K562 (cell line): Measurements from ENCODE around the gene PIANP. TPM values are rescaled to one million over a fixed set of nuclear protein-coding genes. Genes with fewer than 3 reads are reported as not detected.

Source experiments
- CEBPG ChIP-seq, 3 experiments: fragments of 200-800 bp in 1 of 3; sonication (Bioruptor generic) in 1 of 3; sonication (generic) in 1 of 3; formaldehyde crosslinking in 1 of 3; IDR thresholded peaks in 2 of 3; conservative IDR thresholded peaks in 1 of 3; 2 replicates each; pipeline versions ENCODE4 v1.6.1 to v1.8.0; 2016 to 2022; ENCODE audit warnings: missing compliant biosample characterization in 2 of 3, missing genetic modification characterization in 2 of 3, mild to moderate bottlenecking in 1 of 3, missing genetic modification reagents in 1 of 3
- EGR1 ChIP-seq: fragments of 450-650 bp; conservative IDR thresholded peaks from 2 replicates; pipeline ENCODE4 v1.6.1; 2017; ENCODE audit warnings: mild to moderate bottlenecking
- FOS ChIP-seq: IDR thresholded peaks from 3 replicates; pipeline ENCODE4 v1.6.1; 2011; ENCODE audit not compliant: insufficient read length; ENCODE audit errors: extremely low read depth
- HNRNPUL1 ChIP-seq: fragments of 200-400 bp; formaldehyde crosslinking; IDR thresholded peaks from 2 replicates; pipeline ENCODE4 v1.6.1; 2017; ENCODE audit warnings: low read length
- NUFIP1 ChIP-seq: fragments of 450-650 bp; IDR thresholded peaks from 2 replicates; pipeline ENCODE4 v1.6.1; 2018; ENCODE audit not compliant: partially characterized antibody
- SIN3B ChIP-seq: fragments of 450-650 bp; IDR thresholded peaks from 2 replicates; pipeline ENCODE4 v1.6.1; 2017; ENCODE audit warnings: low read depth, mild to moderate bottlenecking, moderate library complexity
- SREBF1 ChIP-seq: fragments of 150-350 bp; IDR thresholded peaks from 2 replicates; pipeline ENCODE4 v1.6.1; 2014; ENCODE audit warnings: antibody characterized with exemption, low read depth, low read length, borderline replicate concordance
- ZNF354B ChIP-seq: fragments of 250-450 bp; sonication (Bioruptor Pico); IDR thresholded peaks from 2 replicates; pipeline ENCODE4 v1.4.0; 2020
- ZNF408 ChIP-seq: fragments of 250-450 bp; sonication (Bioruptor Pico); IDR thresholded peaks from 2 replicates; pipeline ENCODE4 v1.4.0; 2020; ENCODE audit warnings: low read depth, mild to moderate bottlenecking, moderate library complexity
- ZNF507 ChIP-seq: conservative IDR thresholded peaks from 2 replicates; pipeline ENCODE4 v1.6.1; 2017; ENCODE audit warnings: missing genetic modification characterization, missing compliant biosample characterization
- ZNF76 ChIP-seq: fragments of 250-450 bp; sonication (Bioruptor Pico); IDR thresholded peaks from 2 replicates; pipeline ENCODE4 v1.4.0; 2020; ENCODE audit warnings: mild to moderate bottlenecking, moderate library complexity, borderline replicate concordance
- polyA plus RNA-seq, 8 experiments: library from polyadenylated mRNA; depleted of rRNA in 4 of 8; stranded (reverse) in 5 of 8; unstranded in 3 of 8; fragments of >200 nt; fragmentation: Nextera tagmentation in 2 of 8; fragmentation: Illumina TruSeq in 1 of 8; extraction: Ambion mirVana in 2 of 8; extraction: Trizol in 1 of 8; gene quantifications; 2 replicates each; pipeline versions ENCODE4 v1.2.1 to v1.2.3, GENCODE V29; 2011 to 2014; ENCODE audit warnings: inconsistent platforms in 1 of 8, missing spikeins in 1 of 8
- total RNA-seq, 7 experiments: library from RNA; depleted of rRNA in 6 of 7; stranded (reverse); fragments of >200 nt in 6 of 7; fragmentation: Illumina TruSeq in 2 of 7; extraction: Trizol in 2 of 7; gene quantifications; 2 replicates each; pipeline versions ENCODE4 v1.2.1 to v1.2.3, GENCODE V29; 2011 to 2021; ENCODE audit warnings: low replicate concordance in 1 of 7
- TF ChIP-seq, protein P1 (sequence below): fragments of 250-450 bp; sonication (Bioruptor Pico); IDR thresholded peaks from 2 replicates; pipeline ENCODE4 v1.5.0; 2021
- TF ChIP-seq, protein P2 (sequence below): fragments of 250-450 bp; sonication (Bioruptor Pico); IDR thresholded peaks from 2 replicates; pipeline ENCODE4 v1.5.0; 2021
- TF ChIP-seq, protein P3 (sequence below): IDR thresholded peaks from 2 replicates; pipeline ENCODE4 v1.6.1; 2011; ENCODE audit warnings: borderline replicate concordance, low read depth, mild to moderate bottlenecking, moderate library complexity, low read length; ENCODE audit not compliant: insufficient read depth, poor library complexity, severe bottlenecking
- TF ChIP-seq, protein P4 (sequence below): fragments of 200-800 bp; sonication (Bioruptor generic); IDR thresholded peaks from 2 replicates; pipeline ENCODE4 v1.6.1; 2016; ENCODE audit warnings: missing genetic modification characterization, missing compliant biosample characterization
- TF ChIP-seq, protein P5 (sequence below): fragments of 450-650 bp; IDR thresholded peaks from 2 replicates; pipeline ENCODE4 v1.6.1; 2017; ENCODE audit warnings: mild to moderate bottlenecking, moderate library complexity

PIANP gene
- total and polyA plus RNA-seq, 9 of the 15 experiments (the other 6 are each of a cell fraction or from before 2014, with no cell fraction given): 0.07 TPM; not detected in 8

DNA sequence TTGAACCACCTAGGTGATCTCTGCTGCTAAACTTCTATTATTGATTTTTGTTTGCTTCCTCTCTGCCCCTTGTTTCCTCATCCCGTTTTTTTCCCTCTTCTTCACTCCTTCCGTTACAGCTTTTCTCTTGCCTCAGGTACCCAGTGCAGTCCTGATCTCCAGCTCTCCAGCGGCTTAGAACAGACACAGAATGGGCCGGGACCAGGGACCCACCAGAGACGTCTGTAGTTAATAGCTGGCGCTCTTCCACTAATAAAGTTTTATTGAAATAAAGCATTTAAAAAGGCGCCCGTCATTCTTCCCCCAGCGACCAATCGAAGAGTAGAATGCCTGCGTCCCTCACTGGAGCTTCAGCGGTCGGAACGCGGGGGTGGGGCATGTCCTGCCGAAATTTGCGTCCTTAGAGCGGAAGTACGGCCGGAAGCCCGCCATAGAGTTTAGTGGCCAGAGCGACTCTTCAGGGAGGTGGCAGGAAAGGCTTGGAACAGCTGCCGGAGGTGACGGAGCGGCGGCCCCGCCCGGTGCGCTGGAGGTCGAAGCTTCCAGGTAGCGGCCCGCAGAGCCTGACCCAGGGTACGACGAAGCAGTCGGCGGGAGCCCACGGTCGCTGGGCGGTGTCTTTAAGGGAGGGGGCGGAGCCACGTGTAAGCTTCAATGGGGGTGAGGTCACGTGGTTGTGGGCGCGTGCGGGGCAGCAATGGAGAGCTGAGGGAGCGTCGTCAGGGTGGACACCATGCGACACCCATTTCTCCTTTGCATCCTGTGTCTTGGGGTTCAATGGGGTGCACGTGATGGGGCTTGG, 23.2 kb upstream of the PIANP start, which contains the start of gene COPS7A (continued):
- TF ChIP-seq ZNF408 (CRISPR knock-in tag) (no peak), SIN3B (no peak), HNRNPUL1 (no peak), ZNF354B (no peak), EGR1 (peak; percentile 84), CEBPG (CRISPR knock-in tag; IDR thresholded peaks at IDR 0.05) (no peak), CEBPG (tag; conservative IDR thresholded peaks at IDR 0.05 in 1 of 2, IDR thresholded peaks at IDR 0.05 in 1 of 2) (no peak), NUFIP1 (no peak), ZNF76 (CRISPR knock-in tag) (no peak), ZNF507 (tag) (no peak), SREBF1 (no peak), FOS (peak; percentile 8)
- TF ChIP-seq, protein P1, sequence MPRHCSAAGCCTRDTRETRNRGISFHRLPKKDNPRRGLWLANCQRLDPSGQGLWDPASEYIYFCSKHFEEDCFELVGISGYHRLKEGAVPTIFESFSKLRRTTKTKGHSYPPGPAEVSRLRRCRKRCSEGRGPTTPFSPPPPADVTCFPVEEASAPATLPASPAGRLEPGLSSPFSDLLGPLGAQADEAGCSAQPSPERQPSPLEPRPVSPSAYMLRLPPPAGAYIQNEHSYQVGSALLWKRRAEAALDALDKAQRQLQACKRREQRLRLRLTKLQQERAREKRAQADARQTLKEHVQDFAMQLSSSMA: no peak
- TF ChIP-seq, protein P2, sequence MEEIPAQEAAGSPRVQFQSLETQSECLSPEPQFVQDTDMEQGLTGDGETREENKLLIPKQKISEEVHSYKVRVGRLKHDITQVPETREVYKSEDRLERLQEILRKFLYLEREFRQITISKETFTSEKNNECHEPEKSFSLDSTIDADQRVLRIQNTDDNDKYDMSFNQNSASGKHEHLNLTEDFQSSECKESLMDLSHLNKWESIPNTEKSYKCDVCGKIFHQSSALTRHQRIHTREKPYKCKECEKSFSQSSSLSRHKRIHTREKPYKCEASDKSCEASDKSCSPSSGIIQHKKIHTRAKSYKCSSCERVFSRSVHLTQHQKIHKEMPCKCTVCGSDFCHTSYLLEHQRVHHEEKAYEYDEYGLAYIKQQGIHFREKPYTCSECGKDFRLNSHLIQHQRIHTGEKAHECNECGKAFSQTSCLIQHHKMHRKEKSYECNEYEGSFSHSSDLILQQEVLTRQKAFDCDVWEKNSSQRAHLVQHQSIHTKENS (CRISPR knock-in tag): no peak
- TF ChIP-seq, protein P3, sequence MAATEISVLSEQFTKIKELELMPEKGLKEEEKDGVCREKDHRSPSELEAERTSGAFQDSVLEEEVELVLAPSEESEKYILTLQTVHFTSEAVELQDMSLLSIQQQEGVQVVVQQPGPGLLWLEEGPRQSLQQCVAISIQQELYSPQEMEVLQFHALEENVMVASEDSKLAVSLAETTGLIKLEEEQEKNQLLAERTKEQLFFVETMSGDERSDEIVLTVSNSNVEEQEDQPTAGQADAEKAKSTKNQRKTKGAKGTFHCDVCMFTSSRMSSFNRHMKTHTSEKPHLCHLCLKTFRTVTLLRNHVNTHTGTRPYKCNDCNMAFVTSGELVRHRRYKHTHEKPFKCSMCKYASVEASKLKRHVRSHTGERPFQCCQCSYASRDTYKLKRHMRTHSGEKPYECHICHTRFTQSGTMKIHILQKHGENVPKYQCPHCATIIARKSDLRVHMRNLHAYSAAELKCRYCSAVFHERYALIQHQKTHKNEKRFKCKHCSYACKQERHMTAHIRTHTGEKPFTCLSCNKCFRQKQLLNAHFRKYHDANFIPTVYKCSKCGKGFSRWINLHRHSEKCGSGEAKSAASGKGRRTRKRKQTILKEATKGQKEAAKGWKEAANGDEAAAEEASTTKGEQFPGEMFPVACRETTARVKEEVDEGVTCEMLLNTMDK: peak; percentile 92
- TF ChIP-seq, protein P4, sequence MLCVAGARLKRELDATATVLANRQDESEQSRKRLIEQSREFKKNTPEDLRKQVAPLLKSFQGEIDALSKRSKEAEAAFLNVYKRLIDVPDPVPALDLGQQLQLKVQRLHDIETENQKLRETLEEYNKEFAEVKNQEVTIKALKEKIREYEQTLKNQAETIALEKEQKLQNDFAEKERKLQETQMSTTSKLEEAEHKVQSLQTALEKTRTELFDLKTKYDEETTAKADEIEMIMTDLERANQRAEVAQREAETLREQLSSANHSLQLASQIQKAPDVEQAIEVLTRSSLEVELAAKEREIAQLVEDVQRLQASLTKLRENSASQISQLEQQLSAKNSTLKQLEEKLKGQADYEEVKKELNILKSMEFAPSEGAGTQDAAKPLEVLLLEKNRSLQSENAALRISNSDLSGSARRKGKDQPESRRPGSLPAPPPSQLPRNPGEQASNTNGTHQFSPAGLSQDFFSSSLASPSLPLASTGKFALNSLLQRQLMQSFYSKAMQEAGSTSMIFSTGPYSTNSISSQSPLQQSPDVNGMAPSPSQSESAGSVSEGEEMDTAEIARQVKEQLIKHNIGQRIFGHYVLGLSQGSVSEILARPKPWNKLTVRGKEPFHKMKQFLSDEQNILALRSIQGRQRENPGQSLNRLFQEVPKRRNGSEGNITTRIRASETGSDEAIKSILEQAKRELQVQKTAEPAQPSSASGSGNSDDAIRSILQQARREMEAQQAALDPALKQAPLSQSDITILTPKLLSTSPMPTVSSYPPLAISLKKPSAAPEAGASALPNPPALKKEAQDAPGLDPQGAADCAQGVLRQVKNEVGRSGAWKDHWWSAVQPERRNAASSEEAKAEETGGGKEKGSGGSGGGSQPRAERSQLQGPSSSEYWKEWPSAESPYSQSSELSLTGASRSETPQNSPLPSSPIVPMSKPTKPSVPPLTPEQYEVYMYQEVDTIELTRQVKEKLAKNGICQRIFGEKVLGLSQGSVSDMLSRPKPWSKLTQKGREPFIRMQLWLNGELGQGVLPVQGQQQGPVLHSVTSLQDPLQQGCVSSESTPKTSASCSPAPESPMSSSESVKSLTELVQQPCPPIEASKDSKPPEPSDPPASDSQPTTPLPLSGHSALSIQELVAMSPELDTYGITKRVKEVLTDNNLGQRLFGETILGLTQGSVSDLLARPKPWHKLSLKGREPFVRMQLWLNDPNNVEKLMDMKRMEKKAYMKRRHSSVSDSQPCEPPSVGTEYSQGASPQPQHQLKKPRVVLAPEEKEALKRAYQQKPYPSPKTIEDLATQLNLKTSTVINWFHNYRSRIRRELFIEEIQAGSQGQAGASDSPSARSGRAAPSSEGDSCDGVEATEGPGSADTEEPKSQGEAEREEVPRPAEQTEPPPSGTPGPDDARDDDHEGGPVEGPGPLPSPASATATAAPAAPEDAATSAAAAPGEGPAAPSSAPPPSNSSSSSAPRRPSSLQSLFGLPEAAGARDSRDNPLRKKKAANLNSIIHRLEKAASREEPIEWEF (CRISPR knock-in tag): no peak
- TF ChIP-seq, protein P5, sequence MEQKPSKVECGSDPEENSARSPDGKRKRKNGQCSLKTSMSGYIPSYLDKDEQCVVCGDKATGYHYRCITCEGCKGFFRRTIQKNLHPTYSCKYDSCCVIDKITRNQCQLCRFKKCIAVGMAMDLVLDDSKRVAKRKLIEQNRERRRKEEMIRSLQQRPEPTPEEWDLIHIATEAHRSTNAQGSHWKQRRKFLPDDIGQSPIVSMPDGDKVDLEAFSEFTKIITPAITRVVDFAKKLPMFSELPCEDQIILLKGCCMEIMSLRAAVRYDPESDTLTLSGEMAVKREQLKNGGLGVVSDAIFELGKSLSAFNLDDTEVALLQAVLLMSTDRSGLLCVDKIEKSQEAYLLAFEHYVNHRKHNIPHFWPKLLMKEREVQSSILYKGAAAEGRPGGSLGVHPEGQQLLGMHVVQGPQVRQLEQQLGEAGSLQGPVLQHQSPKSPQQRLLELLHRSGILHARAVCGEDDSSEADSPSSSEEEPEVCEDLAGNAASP: no peak
